GM18511 (cell line): ENCODE measurements around the gene TMEM63B.
A peak's percentile ranks its signal among the peaks of the same experiment; 100 is the strongest.

Experiments used
- ATAC-seq: cut with Tn5 transposase; IDR thresholded peaks from one replicate; pipeline ENCODE4 v1.9.1; 2021; ENCODE audit warnings: mild to moderate bottlenecking, moderate library complexity; ENCODE audit not compliant: unreplicated experiment

Gene TMEM63B

GRCh38 chr6:44116641-44117382 lies 10.5 kb upstream of the TMEM63B start:
- no peak for ATAC-seq

GRCh38 chr6:44117397-44118128 lies 9.8 kb upstream of the TMEM63B start:
- no peak for ATAC-seq

- ATAC-seq = no peak
Measured at GRCh38 chr6:44119704-44120262, 7.6 kb upstream of the TMEM63B start.

GRCh38 chr6:44120692-44121443 lies 6.5 kb upstream of the TMEM63B start:
- ATAC-seq = no peak

GRCh38 chr6:44122801-44123200 lies 4.6 kb upstream of the TMEM63B start:
- ATAC-seq = no peak

- ATAC-seq = no peak
Measured at GRCh38 chr6:44123544-44123943, 3.8 kb upstream of the TMEM63B start.

GRCh38 chr6:44126320-44127149 lies 819 bp upstream of the TMEM63B start:
- ATAC-seq = peak; percentile 62

DNA sequence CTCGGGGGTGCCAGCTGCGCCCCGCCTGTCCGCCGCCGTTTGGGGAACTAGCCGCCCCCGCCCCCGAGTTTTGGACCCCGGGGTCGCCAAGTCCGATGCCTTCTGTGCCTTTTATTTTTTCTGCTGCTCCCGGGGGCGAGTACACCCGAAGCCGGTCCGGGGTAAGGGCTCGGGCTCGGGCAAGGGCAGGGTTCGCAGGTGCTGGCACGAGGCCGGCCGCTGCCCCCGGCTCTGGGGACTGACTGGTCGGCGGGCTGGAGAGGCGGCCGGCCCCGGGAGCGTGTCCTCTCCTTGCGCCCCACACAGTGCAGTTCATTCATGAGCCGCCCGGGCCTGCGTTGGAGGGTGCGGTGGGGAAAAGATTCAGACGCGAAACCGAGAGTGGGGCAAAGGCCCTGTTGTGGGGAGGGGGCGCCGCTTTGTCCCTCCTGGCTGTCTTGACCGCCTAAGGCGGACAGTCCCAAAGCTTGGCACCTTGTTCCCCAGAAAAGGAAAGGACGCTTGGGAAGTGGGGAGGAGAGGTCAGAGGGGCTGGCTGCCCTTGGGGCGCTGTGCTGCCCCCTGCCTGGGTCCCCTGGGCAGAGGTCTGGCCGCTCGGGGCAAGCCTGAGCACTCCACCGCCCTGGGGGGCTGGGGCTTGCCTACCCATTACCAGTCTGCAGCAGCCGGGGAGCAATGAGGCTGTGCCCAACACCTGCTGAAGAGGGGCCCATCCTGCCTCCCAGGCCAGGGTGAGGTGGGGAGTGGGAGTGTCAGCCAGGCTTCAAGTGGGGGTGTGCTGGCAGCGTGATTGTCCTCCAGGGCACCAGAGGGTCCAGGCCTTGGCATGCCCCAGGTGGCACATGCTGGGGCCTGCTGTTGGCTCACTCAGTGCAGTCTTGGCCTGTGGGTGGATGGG lies 915 bp downstream of the TMEM63B start:
- no peak for ATAC-seq

GRCh38 chr6:44129841-44130322 lies 2.5 kb downstream of the TMEM63B start:
- ATAC-seq = no peak

GRCh38 chr6:44131892-44132291 lies 4.5 kb downstream of the TMEM63B start:
- ATAC-seq = no peak

DNA sequence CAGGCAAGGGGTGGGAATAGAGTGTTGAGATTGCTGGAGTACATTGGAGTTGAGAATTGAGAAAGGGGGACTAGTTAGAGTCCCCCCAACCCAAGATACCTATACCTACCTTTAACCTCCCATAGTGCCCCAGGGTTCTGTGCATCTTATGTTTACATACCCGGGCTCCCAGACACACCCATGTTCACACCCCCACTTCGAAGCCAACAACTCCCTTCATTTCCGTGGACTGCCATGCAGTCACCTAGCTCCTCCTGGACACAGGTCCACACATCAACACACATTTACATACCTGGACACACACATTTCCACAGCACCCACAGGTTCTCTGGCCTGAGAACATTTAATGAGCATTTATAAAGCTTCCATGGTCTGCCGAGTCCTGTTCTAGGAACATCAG lies 5.1 kb downstream of the TMEM63B start:
- ATAC-seq = no peak

GRCh38 chr6:44133003-44133931 lies 5.9 kb downstream of the TMEM63B start:
- no peak for ATAC-seq

DNA sequence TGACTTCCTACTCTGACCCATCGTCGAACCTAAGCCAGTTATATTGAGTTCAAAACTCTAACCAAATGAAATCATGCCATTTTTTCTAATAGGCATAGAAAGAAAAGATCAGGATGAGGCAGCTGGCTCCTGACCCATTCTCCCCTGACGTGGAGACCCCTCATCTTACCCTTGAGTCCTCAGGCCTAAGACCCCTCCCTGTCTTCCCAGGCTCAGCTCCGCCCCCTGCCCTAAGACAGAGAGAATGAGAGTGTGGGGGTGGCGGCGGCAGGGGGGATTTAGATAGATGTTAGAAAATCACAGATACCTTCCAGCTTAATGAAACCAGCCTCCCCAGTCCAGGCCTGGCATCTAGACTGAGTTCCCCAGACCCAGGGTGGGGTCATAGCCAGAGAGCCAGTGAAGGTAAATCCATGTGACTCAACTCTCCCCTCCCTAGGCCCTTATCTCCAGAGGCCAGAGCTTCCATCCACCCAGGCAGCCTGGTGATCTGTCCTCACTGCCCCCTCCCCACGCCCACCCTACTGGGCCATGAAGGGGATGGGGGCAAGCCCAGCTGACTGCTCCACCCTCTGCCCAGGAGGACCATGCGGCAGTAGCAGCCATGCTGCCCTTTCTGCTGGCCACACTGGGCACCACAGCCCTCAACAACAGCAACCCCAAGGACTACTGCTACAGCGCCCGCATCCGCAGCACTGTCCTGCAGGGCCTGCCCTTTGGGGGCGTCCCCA lies 6.8 kb downstream of the TMEM63B start:
- no peak for ATAC-seq

DNA sequence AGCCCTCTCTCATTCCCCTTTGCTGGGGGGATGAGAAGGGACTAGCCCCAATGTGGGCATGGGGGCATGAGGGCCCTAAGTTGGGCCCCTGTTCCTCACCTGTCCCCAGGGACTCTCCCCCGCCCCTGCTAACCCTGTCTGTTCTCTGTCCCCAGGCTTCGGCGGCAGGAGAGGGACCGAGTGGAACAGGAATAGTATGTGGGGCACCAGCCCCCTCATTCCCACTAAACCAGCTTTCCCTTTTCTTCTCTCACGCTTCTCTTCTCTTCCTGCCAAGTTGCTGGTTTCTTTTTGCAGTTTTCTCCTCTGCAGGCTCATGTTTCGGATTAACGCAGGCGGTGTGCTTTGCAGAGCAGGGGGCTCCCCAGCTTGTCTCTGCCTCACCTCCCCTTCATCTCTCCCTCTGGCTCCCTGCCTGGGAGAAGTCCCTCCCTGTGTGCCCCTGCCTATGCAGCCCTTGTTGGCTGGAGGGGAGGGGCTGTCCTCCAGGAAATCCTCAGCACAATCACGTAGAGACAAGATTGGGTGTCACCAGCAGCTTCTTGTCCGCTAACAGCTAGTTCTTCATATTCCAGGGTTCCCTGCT lies 7.9 kb downstream of the TMEM63B start:
- no peak for ATAC-seq

- ATAC-seq = no peak
Measured at GRCh38 chr6:44135875-44136274, 8.5 kb downstream of the TMEM63B start.

DNA sequence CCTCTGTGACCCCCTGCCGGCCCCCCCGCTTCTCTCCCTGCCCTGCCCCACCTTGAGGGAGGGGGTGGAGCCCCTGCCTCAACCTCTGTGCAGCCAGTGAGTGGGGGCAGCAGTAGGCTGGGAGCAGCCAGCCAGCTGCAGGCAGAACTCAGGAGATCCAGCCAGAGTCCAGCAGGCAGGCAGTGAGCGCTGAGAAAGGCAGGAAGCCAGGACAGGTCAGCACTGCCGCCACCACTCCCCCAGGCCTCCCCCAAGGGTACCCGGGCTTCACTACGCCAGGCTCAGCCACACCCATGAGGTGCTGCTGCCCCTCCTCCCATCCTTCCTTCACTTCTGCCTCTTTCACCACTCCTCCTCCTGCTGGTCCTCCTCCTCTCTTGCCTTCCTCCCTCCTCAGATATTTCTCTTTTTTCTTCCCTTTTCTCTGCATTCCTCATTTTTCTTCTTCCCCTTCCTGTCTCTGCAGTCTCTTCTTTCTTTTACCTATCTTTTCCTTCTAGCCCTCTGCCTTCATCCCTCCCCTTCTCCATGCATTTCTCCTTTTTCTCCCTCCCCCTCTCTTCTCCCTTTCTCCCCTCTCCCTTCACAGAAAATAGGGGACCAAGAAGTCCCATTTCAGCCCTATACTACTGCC lies 11.5 kb downstream of the TMEM63B start:
- ATAC-seq = no peak

DNA sequence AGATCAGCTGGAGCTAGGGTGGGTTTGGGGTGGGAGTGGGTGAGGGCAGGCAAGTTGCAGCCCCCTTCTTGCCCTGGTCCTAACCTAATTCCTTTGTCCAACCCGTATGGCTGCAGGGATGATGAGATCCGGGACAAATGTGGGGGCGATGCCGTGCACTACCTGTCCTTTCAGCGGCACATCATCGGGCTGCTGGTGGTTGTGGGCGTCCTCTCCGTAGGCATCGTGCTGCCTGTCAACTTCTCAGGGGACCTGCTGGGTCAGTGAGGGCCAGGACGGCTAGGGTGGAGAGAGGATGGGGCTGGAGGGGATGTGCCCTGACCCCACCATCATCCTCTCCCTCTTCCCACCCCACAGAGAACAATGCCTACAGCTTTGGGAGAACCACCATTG lies 12.0 kb downstream of the TMEM63B start:
- no peak for ATAC-seq
